Measurements from ENCODE around the gene OR2A2.

DNA sequence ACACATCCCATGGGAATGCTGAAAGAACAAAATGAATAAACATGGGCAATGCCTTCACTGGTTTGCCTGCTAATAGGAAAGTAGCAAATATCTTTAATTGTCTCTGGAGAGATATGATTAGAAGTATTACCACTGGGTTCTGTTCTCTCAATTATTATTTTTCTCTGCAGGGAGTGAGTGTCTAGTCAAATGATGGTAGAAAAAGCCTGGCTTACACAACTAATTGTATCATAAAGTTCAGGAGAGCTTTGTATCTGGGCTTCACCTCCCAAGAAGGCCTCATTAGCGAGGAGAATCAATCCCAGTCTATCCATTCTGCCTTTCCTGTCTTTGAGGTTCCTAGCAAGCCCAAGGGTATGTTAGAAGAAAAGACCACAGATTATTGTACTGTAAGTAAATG, 13.5 kb downstream of the OR2A2 start, which contains the start of gene OR2A14:
- no peak for TF ChIP-seq EZH2 (IDR thresholded peaks at IDR 0.05; ENCODE audit: borderline replicate concordance, low read depth, low read length, poor library complexity, severe bottlenecking)
- TF ChIP-seq, protein P1, sequence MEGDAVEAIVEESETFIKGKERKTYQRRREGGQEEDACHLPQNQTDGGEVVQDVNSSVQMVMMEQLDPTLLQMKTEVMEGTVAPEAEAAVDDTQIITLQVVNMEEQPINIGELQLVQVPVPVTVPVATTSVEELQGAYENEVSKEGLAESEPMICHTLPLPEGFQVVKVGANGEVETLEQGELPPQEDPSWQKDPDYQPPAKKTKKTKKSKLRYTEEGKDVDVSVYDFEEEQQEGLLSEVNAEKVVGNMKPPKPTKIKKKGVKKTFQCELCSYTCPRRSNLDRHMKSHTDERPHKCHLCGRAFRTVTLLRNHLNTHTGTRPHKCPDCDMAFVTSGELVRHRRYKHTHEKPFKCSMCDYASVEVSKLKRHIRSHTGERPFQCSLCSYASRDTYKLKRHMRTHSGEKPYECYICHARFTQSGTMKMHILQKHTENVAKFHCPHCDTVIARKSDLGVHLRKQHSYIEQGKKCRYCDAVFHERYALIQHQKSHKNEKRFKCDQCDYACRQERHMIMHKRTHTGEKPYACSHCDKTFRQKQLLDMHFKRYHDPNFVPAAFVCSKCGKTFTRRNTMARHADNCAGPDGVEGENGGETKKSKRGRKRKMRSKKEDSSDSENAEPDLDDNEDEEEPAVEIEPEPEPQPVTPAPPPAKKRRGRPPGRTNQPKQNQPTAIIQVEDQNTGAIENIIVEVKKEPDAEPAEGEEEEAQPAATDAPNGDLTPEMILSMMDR (conservative IDR thresholded peaks at IDR 0.05; ENCODE audit: low read depth, low read length), result no peak
